NCI-H524 treated with DMSO at 0.1 percent for 48 hours (cell line): Measurements from ENCODE around the gene IFIT5.
"Not testable (repeated sequence)": the region's sequence is repeated elsewhere in the genome, so short reads cannot be mapped to it uniquely, and the experiment has no call there.

Experiments
- DNase-seq: peaks from one replicate; lab custom pipeline; 2025; lab: John Stamatoyannopoulos, UW

IFIT5 gene

GRCh38 chr10:89392974-89393373, 21.4 kb upstream of the IFIT5 start:
- no peak for DNase-seq

GRCh38 chr10:89393898-89394297, 20.5 kb upstream of the IFIT5 start:
- DNase-seq, result no peak

- no peak for DNase-seq
These were observed 19.2 kb upstream of the IFIT5 start for GRCh38 chr10:89395141-89395540.

- no peak for DNase-seq
These were observed 16.2 kb upstream of the IFIT5 start for GRCh38 chr10:89398003-89398749.

- DNase-seq, result no peak
These were observed 14.4 kb upstream of the IFIT5 start for GRCh38 chr10:89399956-89400355.

GRCh38 chr10:89403043-89403442, 11.3 kb upstream of the IFIT5 start:
- no peak for DNase-seq

- no peak for DNase-seq
These were observed 10.0 kb upstream of the IFIT5 start for GRCh38 chr10:89404104-89405047.

- not testable (repeated sequence) for DNase-seq
These were observed 8.2 kb upstream of the IFIT5 start for GRCh38 chr10:89406178-89406577.

GRCh38 chr10:89407792-89408191, 6.6 kb upstream of the IFIT5 start:
- not testable (repeated sequence) for DNase-seq

GRCh38 chr10:89409282-89409681, 5.1 kb upstream of the IFIT5 start:
- not testable (repeated sequence) for DNase-seq

GRCh38 chr10:89410551-89410950, 3.8 kb upstream of the IFIT5 start:
- DNase-seq, result not testable (repeated sequence)

- DNase-seq, result not testable (repeated sequence)
These were observed 3.2 kb upstream of the IFIT5 start for GRCh38 chr10:89411135-89411534.

- not testable (repeated sequence) for DNase-seq
These were observed 2.1 kb upstream of the IFIT5 start for GRCh38 chr10:89412276-89412675.

- no peak for DNase-seq
These were observed 913 bp upstream of the IFIT5 start for GRCh38 chr10:89413398-89413912.

GRCh38 chr10:89414879-89415821, 782 bp downstream of the IFIT5 start:
- DNase-seq, result no peak

GRCh38 chr10:89416465-89416864, 2.1 kb downstream of the IFIT5 start:
- DNase-seq, result no peak

GRCh38 chr10:89419548-89419947, 5.2 kb downstream of the IFIT5 start:
- no peak for DNase-seq

GRCh38 chr10:89421018-89421476, 6.7 kb downstream of the IFIT5 start:
- DNase-seq, result no peak

- DNase-seq, result no peak
These were observed 10.6 kb downstream of the IFIT5 start for GRCh38 chr10:89425000-89425399.

- DNase-seq, result no peak
These were observed 12.0 kb downstream of the IFIT5 start for GRCh38 chr10:89426230-89426868.

- DNase-seq, result no peak
These were observed 13.3 kb downstream of the IFIT5 start for GRCh38 chr10:89427629-89428028.
